Activated CD8-positive, alpha-beta memory T cell treated with anti-CD3 and anti-CD28 coated beads, Interleukin-2, amount 50 U/mL, for 4 hours (primary cell): ENCODE data around the gene PBLD.
"Not testable (repeated sequence)": the region's sequence is repeated elsewhere in the genome, so short reads cannot be mapped to it uniquely, and the experiment has no call there.

Experiments used
- DNase-seq: peaks from one replicate; pipeline ENCODE4 v3.0.0-alpha.2; 2020

Gene PBLD

GRCh38 chr10:68277814-68278213 is 54.9 kb downstream of the PBLD start:
- DNase-seq = not testable (repeated sequence)

GRCh38 chr10:68276224-68276623 is 56.5 kb downstream of the PBLD start:
- DNase-seq = no peak

- DNase-seq = no peak
These were observed 57.1 kb downstream of the PBLD start for GRCh38 chr10:68275600-68276126.

- no peak for DNase-seq
These were observed 59.9 kb downstream of the PBLD start for GRCh38 chr10:68272833-68273232.

- no peak for DNase-seq
These were observed 61.4 kb downstream of the PBLD start for GRCh38 chr10:68271196-68271882.

- no peak for DNase-seq
These were observed 63.0 kb downstream of the PBLD start for GRCh38 chr10:68269562-68270290.

GRCh38 chr10:68261132-68261856 is 71.4 kb downstream of the PBLD start:
- no peak for DNase-seq

- DNase-seq = no peak
These were observed 79.4 kb downstream of the PBLD start for GRCh38 chr10:68253346-68253745.

- no peak for DNase-seq
These were observed 80.9 kb downstream of the PBLD start for GRCh38 chr10:68251625-68252495.

GRCh38 chr10:68251151-68251550 is 81.6 kb downstream of the PBLD start:
- no peak for DNase-seq

- DNase-seq = no peak
These were observed 83.4 kb downstream of the PBLD start for GRCh38 chr10:68249297-68249696.

GRCh38 chr10:68247931-68248330 is 84.8 kb downstream of the PBLD start:
- no peak for DNase-seq

- DNase-seq = not testable (repeated sequence)
These were observed 86.3 kb downstream of the PBLD start for GRCh38 chr10:68246397-68246796.

- DNase-seq = no peak
These were observed 90.7 kb downstream of the PBLD start for GRCh38 chr10:68242051-68242450.

- no peak for DNase-seq
These were observed 93.1 kb downstream of the PBLD start for GRCh38 chr10:68239596-68240150.

- DNase-seq = no peak
These were observed 93.7 kb downstream of the PBLD start for GRCh38 chr10:68239069-68239468.

GRCh38 chr10:68238371-68238770 is 94.4 kb downstream of the PBLD start:
- no peak for DNase-seq

- no peak for DNase-seq
These were observed 95.6 kb downstream of the PBLD start for GRCh38 chr10:68237173-68237572.

GRCh38 chr10:68235581-68235980 is 97.1 kb downstream of the PBLD start:
- no peak for DNase-seq

- no peak for DNase-seq
These were observed 97.6 kb downstream of the PBLD start for GRCh38 chr10:68235111-68235510.

GRCh38 chr10:68233046-68233445 is 99.7 kb downstream of the PBLD start:
- DNase-seq = no peak
